SK-N-SH treated with all-trans-retinoic acid at 6 μM for 48 hours (cell line): ENCODE data around the gene C1orf52.

ENCODE experiments used
- ATAC-seq: fragments of 200-7000 bp; cut with Tn5 transposase; 3 replicates; pipeline ENCODE4 v1.9.1; 2020; ENCODE audit warnings: mild to moderate bottlenecking, moderate library complexity
- ARNTL ChIP-seq: fragments of 450-650 bp; formaldehyde crosslinking; IDR thresholded peaks from 2 replicates; pipeline ENCODE4 v1.5.0; 2020; ENCODE audit warnings: low read depth, mild to moderate bottlenecking, moderate library complexity, borderline replicate concordance
- BACH2 ChIP-seq: fragments of 250-450 bp; sonication (Bioruptor Pico); IDR thresholded peaks from 2 replicates; pipeline ENCODE4 v1.9.0; 2021; ENCODE audit warnings: mild to moderate bottlenecking, borderline replicate concordance
- CSDC2 ChIP-seq: fragments of 250-450 bp; sonication (Bioruptor Pico); IDR thresholded peaks from 2 replicates; pipeline ENCODE4 v1.5.0; 2020; ENCODE audit warnings: mild to moderate bottlenecking, moderate library complexity
- ESRRG ChIP-seq: fragments of 250-450 bp; sonication (Bioruptor Pico); IDR thresholded peaks from 2 replicates; pipeline ENCODE4 v1.6.1; 2021; ENCODE audit warnings: mild to moderate bottlenecking
- GLIS3 ChIP-seq: fragments of 250-450 bp; sonication (Bioruptor Pico); IDR thresholded peaks from 2 replicates; pipeline ENCODE4 v1.5.0; 2020; ENCODE audit warnings: mild to moderate bottlenecking, moderate library complexity
- ISL1 ChIP-seq: fragments of 250-450 bp; sonication (Bioruptor Pico); IDR thresholded peaks from 2 replicates; pipeline ENCODE4 v2.1.2; 2022; ENCODE audit warnings: mild to moderate bottlenecking, moderate library complexity
- OSR1 ChIP-seq: fragments of 250-450 bp; sonication (Bioruptor Pico); IDR thresholded peaks from 2 replicates; pipeline ENCODE4 v1.8.0; 2022; ENCODE audit warnings: moderate library complexity, mild to moderate bottlenecking, inconsistent platforms
- PATZ1 ChIP-seq: fragments of 250-450 bp; sonication (Bioruptor Pico); IDR thresholded peaks from 2 replicates; pipeline ENCODE4 v1.8.0; 2020; ENCODE audit warnings: mild to moderate bottlenecking, moderate library complexity, borderline replicate concordance
- POU6F1 ChIP-seq: fragments of 250-450 bp; sonication (Bioruptor Pico); IDR thresholded peaks from 2 replicates; pipeline ENCODE4 v1.8.0; 2021; ENCODE audit warnings: low read depth, mild to moderate bottlenecking, moderate library complexity, borderline replicate concordance
- PPARA ChIP-seq: fragments of 250-450 bp; sonication (Bioruptor Pico); IDR thresholded peaks from 2 replicates; pipeline ENCODE4 v1.5.0; 2020; ENCODE audit warnings: mild to moderate bottlenecking, borderline replicate concordance
- RARB ChIP-seq: fragments of 250-450 bp; sonication (Bioruptor Pico); IDR thresholded peaks from 2 replicates; pipeline ENCODE4 v1.8.0; 2021; ENCODE audit warnings: mild to moderate bottlenecking, moderate library complexity
- SNAI2 ChIP-seq: fragments of 250-450 bp; sonication (Bioruptor Pico); IDR thresholded peaks from 2 replicates; pipeline ENCODE4 v1.5.0; 2020; ENCODE audit warnings: mild to moderate bottlenecking, moderate library complexity
- TCF4 ChIP-seq: fragments of 250-450 bp; sonication (Bioruptor Pico); IDR thresholded peaks from 2 replicates; pipeline ENCODE4 v1.8.0; 2021; ENCODE audit warnings: mild to moderate bottlenecking, moderate library complexity, borderline replicate concordance
- TSHZ2 ChIP-seq: fragments of 250-450 bp; sonication (Bioruptor Pico); IDR thresholded peaks from 2 replicates; pipeline ENCODE4 v1.5.0; 2020; ENCODE audit warnings: mild to moderate bottlenecking, moderate library complexity
- ZC3H10 ChIP-seq: fragments of 250-450 bp; sonication (Bioruptor Pico); IDR thresholded peaks from 2 replicates; pipeline ENCODE4 v1.5.1; 2021; ENCODE audit warnings: mild to moderate bottlenecking, moderate library complexity
- ZFP3 ChIP-seq: fragments of 250-450 bp; sonication (Bioruptor Pico); IDR thresholded peaks from 2 replicates; pipeline ENCODE4 v1.5.0; 2020; ENCODE audit warnings: mild to moderate bottlenecking, moderate library complexity
- ZFP30 ChIP-seq: fragments of 450-650 bp; formaldehyde crosslinking; IDR thresholded peaks from 2 replicates; pipeline ENCODE4 v1.5.0; 2022; ENCODE audit warnings: mild to moderate bottlenecking, moderate library complexity
- ZNF565 ChIP-seq: fragments of 450-650 bp; formaldehyde crosslinking; conservative IDR thresholded peaks from 2 replicates; pipeline ENCODE4 v1.5.0; 2020; ENCODE audit warnings: low read depth, mild to moderate bottlenecking, moderate library complexity
- ZNF8 ChIP-seq: fragments of 450-650 bp; formaldehyde crosslinking; IDR thresholded peaks from 2 replicates; pipeline ENCODE4 v1.5.0; 2020; ENCODE audit warnings: mild to moderate bottlenecking, moderate library complexity
- TF ChIP-seq, protein P1 (sequence below): fragments of 250-450 bp; sonication (Bioruptor Pico); IDR thresholded peaks from 2 replicates; pipeline ENCODE4 v1.5.1; 2021; ENCODE audit warnings: mild to moderate bottlenecking, moderate library complexity

The C1orf52 gene

DNA sequence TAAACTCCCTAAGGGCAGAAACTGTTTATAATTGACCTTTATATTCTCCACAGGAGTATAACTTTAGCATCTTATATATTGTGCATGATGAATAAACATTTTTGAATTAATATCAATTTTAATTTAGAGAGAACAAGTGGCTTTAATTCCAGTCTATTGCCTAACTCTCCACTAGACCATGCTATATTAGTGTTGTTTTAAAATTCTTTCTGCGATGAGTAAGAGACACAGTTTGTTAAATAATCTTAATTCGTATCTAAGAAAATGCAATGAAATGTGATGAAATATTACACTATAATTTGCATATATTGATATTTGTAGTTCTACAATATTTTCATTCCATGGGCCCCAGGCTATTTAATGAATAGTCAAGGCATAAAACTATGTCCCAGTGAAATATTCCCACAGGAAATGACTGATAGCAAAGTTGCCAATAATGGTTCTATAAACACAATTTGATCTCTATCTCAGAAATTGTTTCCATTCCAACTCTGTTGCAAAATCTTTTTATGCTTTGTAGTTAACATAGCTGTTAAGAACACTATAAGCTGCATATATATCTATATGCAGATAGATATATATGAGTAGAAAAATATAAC, 55.8 kb downstream of the C1orf52 start:
- no peak for ATAC-seq

DNA sequence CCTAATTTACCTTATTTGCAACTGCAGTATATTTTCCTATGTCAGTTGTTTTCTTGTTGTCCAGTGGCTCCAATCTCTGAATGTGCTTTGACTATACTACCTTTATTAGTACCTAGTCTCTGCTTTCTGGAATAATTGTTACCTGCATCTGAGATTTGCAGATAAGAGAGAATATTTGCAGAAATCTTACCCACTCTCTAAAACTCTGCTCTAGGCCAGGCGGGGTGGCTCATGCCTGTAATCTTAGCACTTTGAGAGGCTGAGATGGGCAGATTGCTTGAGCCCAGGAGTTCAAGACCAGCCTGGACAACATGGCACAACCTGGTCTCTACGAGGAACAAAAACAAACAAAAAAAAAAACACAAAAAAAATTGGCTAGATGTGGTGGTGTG, 56.6 kb downstream of the C1orf52 start:
- ATAC-seq = no peak
- TF ChIP-seq TSHZ2 (CRISPR knock-in tag) = no peak
- no peak for TF ChIP-seq ZFP3
- TF ChIP-seq CSDC2 (CRISPR knock-in tag) = no peak
- no peak for TF ChIP-seq ZNF8
- no peak for TF ChIP-seq ZNF565 (CRISPR knock-in tag)
- no peak for TF ChIP-seq GLIS3
- TF ChIP-seq ISL1 (CRISPR knock-in tag) = no peak
- TF ChIP-seq, protein P1, sequence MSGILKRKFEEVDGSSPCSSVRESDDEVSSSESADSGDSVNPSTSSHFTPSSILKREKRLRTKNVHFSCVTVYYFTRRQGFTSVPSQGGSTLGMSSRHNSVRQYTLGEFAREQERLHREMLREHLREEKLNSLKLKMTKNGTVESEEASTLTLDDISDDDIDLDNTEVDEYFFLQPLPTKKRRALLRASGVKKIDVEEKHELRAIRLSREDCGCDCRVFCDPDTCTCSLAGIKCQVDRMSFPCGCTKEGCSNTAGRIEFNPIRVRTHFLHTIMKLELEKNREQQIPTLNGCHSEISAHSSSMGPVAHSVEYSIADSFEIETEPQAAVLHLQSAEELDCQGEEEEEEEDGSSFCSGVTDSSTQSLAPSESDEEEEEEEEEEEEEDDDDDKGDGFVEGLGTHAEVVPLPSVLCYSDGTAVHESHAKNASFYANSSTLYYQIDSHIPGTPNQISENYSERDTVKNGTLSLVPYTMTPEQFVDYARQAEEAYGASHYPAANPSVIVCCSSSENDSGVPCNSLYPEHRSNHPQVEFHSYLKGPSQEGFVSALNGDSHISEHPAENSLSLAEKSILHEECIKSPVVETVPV (CRISPR knock-in tag) = no peak
- no peak for TF ChIP-seq OSR1 (CRISPR knock-in tag)
- TF ChIP-seq PPARA (CRISPR knock-in tag) = no peak
- no peak for TF ChIP-seq ESRRG (CRISPR knock-in tag)
- TF ChIP-seq TCF4 = no peak
- TF ChIP-seq BACH2 (CRISPR knock-in tag) = no peak

More for the DNA sequence above, 55.8 kb downstream of the C1orf52 start:
- no peak for TF ChIP-seq ESRRG (CRISPR knock-in tag)
- no peak for TF ChIP-seq POU6F1 (CRISPR knock-in tag)
- TF ChIP-seq SNAI2 (CRISPR knock-in tag) = no peak
- TF ChIP-seq ZC3H10 (CRISPR knock-in tag) = no peak
- TF ChIP-seq PPARA (CRISPR knock-in tag) = no peak

DNA sequence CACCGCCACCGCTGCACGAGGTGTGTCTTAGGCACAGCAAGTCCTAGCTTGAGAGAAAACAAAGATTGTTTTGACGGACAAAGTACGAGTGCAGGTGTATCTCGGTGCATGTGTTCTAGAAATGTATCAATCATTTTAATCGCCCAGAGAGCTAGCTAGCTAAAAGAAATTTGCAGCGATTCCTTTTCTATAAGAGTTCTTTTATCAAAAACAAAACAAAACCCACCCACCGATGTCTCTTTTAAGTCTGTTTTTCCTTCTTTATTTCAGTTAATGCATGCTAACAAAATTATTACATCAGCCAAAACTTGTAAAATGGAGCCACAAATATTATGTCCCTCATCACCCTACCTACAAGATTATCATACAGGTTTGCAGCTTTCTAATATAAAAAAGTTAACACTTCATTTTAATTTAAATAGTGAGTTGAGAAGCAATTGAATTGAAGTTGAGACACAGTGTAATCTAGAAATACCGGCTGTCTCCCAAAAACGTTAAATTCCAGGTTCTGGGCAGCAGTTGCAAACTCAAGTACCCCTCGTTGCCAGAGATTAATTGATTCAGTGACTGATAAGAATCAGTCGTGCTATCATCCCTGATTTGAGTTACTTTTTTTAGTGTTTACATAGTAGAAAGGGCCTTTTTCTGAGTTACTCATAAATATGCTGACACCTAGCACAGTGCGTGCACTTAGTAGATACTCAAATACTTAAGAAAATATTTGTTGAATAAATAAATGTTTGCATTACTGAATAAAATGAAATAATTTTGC, 57.2 kb downstream of the C1orf52 start:
- ATAC-seq = peak; percentile 7; the same call in 2 of the 3 replicates
- no peak for TF ChIP-seq ARNTL
- TF ChIP-seq PATZ1 = no peak
- TF ChIP-seq BACH2 (CRISPR knock-in tag) = no peak
- TF ChIP-seq SNAI2 (CRISPR knock-in tag) = no peak
- no peak for TF ChIP-seq TSHZ2 (CRISPR knock-in tag)
- TF ChIP-seq TCF4 = no peak
- no peak for TF ChIP-seq RARB (CRISPR knock-in tag)
- no peak for TF ChIP-seq CSDC2 (CRISPR knock-in tag)
- TF ChIP-seq OSR1 (CRISPR knock-in tag) = no peak
- no peak for TF ChIP-seq ZFP30 (CRISPR knock-in tag)
- no peak for TF ChIP-seq ESRRG (CRISPR knock-in tag)
- no peak for TF ChIP-seq ZFP3
